HL-60 (cell line): ENCODE measurements around the gene RNF222.

Experiments
- DNase-seq, 2 experiments: peaks; one replicate each; pipeline ENCODE4 v3.0.0-alpha.2; 2010 to 2020; ENCODE audit warnings: low read depth in 1 of 2, low spot score in 1 of 2
- H3K27ac ChIP-seq: fragments of 250-450 bp; sonication (Bioruptor Pico); replicated peaks from 2 replicates; pipeline ENCODE4 v1.5.1; 2020; ENCODE audit warnings: mild to moderate bottlenecking, moderate library complexity
- H3K27me3 ChIP-seq: fragments of 250-450 bp; sonication (Bioruptor Pico); 2 replicates; pipeline ENCODE4 v1.5.1; 2021; ENCODE audit warnings: mild to moderate bottlenecking, moderate library complexity; ENCODE audit not compliant: insufficient read depth, poor library complexity, severe bottlenecking
- H3K4me3 ChIP-seq: replicated peaks from 2 replicates; pipeline ENCODE4 v1.5.1; 2011; ENCODE audit warnings: mild to moderate bottlenecking, control low read depth, low read length; ENCODE audit not compliant: insufficient read depth
- CTCF ChIP-seq: IDR thresholded peaks from one replicate; pipeline ENCODE4 v1.5.1; 2011; ENCODE audit warnings: low read length, control low read depth, inconsistent platforms; ENCODE audit not compliant: insufficient read depth
- GABPA ChIP-seq: IDR thresholded peaks from 2 replicates; pipeline ENCODE4 v1.6.1; 2012; ENCODE audit warnings: low read depth
- POLR2AphosphoS5 ChIP-seq: IDR thresholded peaks from 2 replicates; pipeline ENCODE4 v1.6.1; 2012; ENCODE audit warnings: low read depth
- REST ChIP-seq: IDR thresholded peaks from 2 replicates; pipeline ENCODE4 v1.6.1; 2012; ENCODE audit warnings: low read depth; ENCODE audit not compliant: insufficient replicate concordance
- SPI1 ChIP-seq: IDR thresholded peaks from 2 replicates; pipeline ENCODE4 v1.6.1; 2012; ENCODE audit warnings: low read depth, mild to moderate bottlenecking, borderline replicate concordance

The RNF222 gene

DNA sequence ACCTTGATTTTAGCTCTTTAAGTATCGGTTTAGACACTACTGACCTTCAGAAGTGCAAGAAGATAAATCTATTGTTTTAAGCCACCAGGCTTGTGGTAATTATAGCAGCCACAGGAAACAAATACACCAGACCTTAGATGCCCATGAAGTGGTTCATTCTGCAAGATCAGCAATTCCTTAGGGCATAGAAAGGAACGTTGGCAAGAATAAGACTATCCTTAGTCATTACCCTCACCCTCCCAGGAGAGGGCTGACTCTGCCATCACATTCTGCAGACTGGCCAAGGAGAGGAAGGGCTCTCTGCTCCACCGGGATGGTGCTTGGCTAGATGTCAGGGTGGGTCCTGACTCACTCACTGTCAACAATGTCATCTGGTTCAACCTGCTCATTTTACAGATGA lies 23.9 kb upstream of the RNF222 start:
- no peak for TF ChIP-seq CTCF
- TF ChIP-seq SPI1: no peak
- no peak for TF ChIP-seq POLR2AphosphoS5
- TF ChIP-seq REST: no peak
- TF ChIP-seq GABPA: no peak
- DNase-seq: no peak
- no peaks in the 10 kb centered on the region for H3K27me3 ChIP-seq
- H3K27ac ChIP-seq: no peak overlapping the region
- H3K4me3 ChIP-seq: no peak overlapping the region

GRCh38 chr17:8420041-8420934 lies 22.7 kb upstream of the RNF222 start:
- H3K27me3 ChIP-seq: no peaks in the 10 kb centered on the region
- H3K4me3 ChIP-seq: no peak overlapping the region
- DNase-seq: no peak
- no peak for TF ChIP-seq REST
- no peak for TF ChIP-seq SPI1
- TF ChIP-seq GABPA: no peak
- no peak for TF ChIP-seq CTCF
- no peak for TF ChIP-seq POLR2AphosphoS5
- peak overlapping the region; percentile 48 for H3K27ac ChIP-seq

GRCh38 chr17:8419305-8419704 lies 21.7 kb upstream of the RNF222 start:
- Histone ChIP-seq H3K4me3 (no peak overlapping the region), H3K27me3 (no peaks in the 10 kb centered on the region), H3K27ac (no peak overlapping the region)
- DNase-seq: no peak
- TF ChIP-seq GABPA (no peak), REST (no peak), POLR2AphosphoS5 (no peak)
